ENCODE measurements around the gene GALNS.

- no peak for TF ChIP-seq CTCF (IDR thresholded peaks at IDR 0.05 in 8 of 11, conservative IDR thresholded peaks at IDR 0.05 in 3 of 11)
- TF ChIP-seq POLR2AphosphoS5 (IDR thresholded peaks at IDR 0.05): no peak
- TF ChIP-seq POLR2A (IDR thresholded peaks at IDR 0.05): no peak
Measured at GRCh38 chr16:88865310-88865709, 8.6 kb upstream of the GALNS start.
